Neural progenitor cell (in vitro differentiated cells): ENCODE data around the gene AHI1.

Experiments
- EZH2 ChIP-seq: fragments of 200-600 bp; sonication (generic); IDR thresholded peaks from 2 replicates; pipeline ENCODE4 v1.6.1; 2017; ENCODE audit warnings: antibody characterized with exemption, mild to moderate bottlenecking, moderate library complexity
- EZH2phosphoT487 ChIP-seq: fragments of 200-600 bp; sonication (generic); IDR thresholded peaks from 2 replicates; pipeline ENCODE4 v1.6.1; 2017; ENCODE audit warnings: antibody characterized with exemption
- TF ChIP-seq, protein P1 (sequence below): fragments of 200-600 bp; sonication (generic); IDR thresholded peaks from 2 replicates; pipeline ENCODE4 v1.5.1; 2017; ENCODE audit warnings: antibody characterized with exemption, mild to moderate bottlenecking

DNA sequence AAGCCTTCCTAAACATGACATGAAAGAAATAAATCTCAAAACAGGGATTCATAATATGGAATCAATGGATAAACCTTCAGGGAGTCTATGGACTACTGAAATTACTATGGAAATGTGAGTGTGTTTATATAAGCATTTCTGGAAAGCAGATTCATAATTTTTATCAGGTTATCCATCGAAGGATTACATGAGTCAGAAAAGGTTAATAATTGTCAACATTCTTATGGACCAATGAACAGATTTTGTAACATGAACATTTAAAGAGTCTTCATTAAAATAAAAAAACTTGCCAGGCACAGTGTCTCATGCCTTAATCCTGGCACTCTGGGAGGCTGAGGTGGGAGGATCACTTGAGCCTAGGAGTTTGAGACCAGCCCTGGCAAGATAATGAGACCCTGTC lies 84.8 kb downstream of the AHI1 start:
- TF ChIP-seq, protein P1, sequence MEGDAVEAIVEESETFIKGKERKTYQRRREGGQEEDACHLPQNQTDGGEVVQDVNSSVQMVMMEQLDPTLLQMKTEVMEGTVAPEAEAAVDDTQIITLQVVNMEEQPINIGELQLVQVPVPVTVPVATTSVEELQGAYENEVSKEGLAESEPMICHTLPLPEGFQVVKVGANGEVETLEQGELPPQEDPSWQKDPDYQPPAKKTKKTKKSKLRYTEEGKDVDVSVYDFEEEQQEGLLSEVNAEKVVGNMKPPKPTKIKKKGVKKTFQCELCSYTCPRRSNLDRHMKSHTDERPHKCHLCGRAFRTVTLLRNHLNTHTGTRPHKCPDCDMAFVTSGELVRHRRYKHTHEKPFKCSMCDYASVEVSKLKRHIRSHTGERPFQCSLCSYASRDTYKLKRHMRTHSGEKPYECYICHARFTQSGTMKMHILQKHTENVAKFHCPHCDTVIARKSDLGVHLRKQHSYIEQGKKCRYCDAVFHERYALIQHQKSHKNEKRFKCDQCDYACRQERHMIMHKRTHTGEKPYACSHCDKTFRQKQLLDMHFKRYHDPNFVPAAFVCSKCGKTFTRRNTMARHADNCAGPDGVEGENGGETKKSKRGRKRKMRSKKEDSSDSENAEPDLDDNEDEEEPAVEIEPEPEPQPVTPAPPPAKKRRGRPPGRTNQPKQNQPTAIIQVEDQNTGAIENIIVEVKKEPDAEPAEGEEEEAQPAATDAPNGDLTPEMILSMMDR, result no peak
- TF ChIP-seq EZH2 (no peak), EZH2phosphoT487 (no peak)
